HG03342 (cell line): Measurements from ENCODE around the gene GARNL3.

Experiments used
- ATAC-seq: cut with Tn5 transposase; IDR thresholded peaks from one replicate; pipeline ENCODE4 v1.9.1; 2021; ENCODE audit warnings: mild to moderate bottlenecking, moderate library complexity; ENCODE audit not compliant: unreplicated experiment

Gene GARNL3

GRCh38 chr9:127233989-127234388, 30.6 kb upstream of the GARNL3 start:
- no peak for ATAC-seq

- no peak for ATAC-seq
Observed at GRCh38 chr9:127237801-127238200, 26.8 kb upstream of the GARNL3 start.

DNA sequence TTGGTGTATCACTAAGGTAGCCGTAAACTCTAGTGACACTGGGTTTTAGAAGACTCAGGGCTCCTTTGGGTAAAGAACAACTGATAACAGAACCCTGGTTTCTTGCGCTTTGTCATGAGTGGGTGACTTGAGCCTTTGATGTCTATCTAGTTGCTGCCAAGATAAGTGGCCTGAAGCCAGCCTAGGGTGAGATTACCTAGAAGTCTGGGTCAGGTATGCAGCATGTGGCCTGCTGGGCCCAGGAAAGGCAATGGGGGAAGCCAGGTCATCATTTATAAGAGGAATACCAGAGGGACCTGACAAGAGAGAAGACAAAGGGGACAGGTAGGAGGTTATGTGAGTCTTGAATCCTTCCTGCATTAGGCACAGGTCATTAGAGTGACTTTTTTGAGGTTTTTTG, 23.2 kb upstream of the GARNL3 start:
- no peak for ATAC-seq

- ATAC-seq, result peak; percentile 99
Observed at GRCh38 chr9:127244609-127245601, 19.7 kb upstream of the GARNL3 start.

DNA sequence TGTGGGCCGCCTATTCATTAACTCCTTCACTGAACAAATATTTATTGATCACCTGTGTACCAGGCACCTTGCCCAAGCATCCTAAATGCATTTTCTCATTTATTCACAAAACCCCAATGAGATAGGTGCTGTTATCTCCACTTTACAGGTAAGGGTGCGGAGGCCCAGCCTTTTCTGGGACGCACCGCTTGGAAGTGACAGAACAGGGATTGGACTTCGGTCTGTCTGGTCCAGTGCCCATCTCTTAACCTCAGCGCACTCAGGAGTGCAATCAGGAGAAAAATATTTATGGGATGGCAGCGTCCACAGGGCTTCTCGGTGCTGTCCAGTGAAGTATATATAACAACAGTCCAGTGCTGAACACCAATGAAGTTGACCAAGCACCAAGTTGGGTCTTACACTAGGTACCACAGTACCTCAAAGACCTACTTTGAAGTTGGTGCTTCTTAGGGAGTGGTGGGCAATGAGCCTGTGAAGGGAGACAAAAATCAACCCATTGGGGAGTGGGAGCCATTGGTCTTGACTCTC, 18.9 kb upstream of the GARNL3 start:
- ATAC-seq, result no peak

DNA sequence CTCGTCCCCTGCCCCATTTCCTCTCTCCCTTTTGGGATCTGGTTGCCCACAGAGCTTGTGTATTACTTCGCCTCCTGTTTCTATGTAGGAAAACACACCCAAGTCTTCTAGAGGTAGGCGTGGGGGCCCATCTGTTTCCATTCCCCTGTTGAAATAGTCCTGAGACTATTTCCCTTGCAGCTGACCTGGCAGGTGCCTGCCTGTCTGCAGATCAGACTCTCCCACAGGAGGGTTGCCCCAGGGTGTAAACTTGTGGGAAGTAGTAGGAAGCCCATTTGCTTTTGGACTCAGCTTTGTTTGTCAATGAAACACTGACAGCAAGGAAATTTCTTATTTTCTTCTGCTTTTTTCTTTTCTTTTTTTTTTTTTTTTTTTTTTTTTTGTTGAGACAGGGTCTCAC, 16.3 kb upstream of the GARNL3 start:
- ATAC-seq, result no peak

GRCh38 chr9:127249877-127250276, 14.7 kb upstream of the GARNL3 start:
- no peak for ATAC-seq

GRCh38 chr9:127250896-127251391, 13.6 kb upstream of the GARNL3 start:
- ATAC-seq, result no peak

DNA sequence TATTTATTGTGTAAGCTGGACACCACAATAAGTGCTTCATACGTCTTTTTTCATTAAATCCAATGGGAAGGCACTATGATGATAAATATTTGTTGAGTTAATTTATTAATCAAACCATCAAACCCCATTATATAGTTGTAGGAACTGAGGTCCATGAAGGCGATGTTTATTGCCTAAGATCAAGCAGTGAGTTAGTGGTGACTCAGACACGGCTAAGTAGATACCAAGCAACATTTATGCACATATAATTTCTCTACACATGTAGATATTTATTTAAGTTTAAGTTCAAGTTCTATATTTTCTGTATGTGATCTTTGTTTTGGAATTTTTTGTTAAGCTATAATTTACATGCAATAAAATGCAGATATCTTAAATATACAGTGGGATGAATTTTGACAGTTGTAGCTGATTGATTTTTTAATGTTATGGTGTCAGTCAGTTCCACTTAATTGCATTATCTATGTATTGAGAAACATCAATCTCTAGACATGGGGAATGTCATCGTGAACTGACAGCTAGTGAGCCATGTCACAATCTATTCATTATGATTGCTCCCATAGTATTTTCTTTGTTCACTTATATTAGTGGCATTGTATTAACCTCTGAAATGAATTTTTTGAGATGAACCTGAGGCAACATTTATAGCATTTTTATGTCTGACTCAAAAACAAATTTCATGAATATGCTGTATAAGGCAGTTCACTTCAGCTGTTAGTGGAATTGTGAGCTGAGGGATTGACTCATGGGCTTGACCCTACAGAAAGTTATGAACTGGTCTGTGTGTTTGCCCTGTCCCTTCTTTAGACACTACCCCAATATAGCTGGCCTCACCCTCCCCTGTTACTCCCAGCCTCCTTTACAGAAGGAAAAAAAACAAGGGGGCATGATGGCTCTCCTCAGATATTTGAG, 11.9 kb upstream of the GARNL3 start:
- ATAC-seq, result no peak

DNA sequence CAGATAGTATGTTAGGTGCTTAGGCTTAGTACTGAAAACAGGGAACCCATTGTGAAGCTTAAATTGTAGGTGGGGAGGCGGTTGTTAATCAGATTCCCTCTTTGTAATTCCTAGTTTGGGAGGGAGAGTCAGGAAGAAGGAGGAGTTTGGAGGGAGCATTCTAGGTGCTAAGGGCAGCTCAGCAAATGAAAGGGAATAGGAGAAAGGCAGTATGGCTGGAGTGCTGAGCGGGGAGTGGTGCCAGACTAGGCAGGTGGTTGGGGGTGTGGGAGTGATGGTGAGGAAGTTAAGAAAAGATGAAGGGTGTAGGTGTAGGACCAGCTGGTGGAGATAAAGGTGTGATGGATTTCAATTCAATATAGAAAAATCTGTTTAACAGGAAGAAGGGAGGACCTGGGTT, 11.1 kb upstream of the GARNL3 start:
- ATAC-seq, result no peak

- no peak for ATAC-seq
Observed at GRCh38 chr9:127255692-127256091, 8.9 kb upstream of the GARNL3 start.

DNA sequence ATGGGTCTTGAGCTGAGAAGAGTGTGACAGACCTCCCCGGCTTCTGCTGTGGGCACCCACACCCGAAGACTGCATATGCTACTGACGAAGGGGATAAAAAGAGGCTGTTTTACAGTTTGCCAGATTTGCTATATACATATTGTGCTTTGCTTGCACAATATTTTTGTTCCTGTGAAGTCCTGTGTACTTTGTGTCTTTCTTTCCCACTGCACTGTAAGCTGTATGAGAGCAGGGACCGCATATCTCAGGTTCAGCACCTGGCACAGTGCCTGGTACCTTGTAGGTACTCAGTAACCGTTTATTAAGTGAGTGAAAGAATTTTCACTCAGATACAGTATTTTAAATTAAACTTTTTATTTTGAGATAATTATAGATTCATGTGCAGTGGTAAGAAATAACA, 8.2 kb upstream of the GARNL3 start:
- no peak for ATAC-seq

DNA sequence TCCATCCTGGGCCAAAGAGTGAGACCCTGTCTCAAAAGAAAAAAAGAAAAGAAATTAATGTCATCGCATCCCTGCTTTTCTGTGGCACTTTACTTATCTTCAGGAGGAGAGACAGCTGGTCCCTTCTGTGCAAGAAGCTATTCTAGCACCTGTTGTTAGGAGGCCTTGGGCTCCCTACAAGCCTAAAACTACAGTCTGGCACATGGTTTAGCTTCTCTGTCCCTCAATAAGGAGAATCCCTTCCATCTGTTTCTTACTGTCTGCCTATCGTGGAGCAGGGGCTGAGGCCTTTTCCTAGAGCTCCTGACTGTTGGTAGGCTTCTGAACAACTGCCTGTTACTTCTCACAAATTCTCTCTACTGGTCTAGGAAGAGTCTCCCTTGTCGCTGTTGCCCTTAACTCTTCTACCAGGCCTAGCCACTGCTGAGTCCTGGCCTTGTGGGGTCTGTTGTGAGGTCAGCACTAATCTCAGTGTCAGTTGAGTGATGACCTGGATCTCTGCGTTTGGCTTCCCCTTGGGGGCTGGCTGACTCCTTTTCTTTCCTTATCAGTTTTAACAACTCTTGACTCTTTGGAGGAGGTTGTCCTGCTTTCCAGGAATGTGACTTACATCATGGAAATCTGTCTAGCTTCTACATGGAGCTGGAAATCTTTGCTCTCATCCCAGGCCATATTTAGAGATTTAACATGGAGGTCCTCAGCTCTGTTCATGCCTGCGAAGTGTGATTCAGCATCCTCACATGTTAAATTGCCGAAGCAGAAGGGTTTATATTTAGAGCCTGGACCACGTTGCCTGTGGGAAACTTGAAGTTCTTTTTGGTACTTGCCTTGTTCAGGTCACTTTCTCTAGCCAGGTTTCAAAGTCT, 5.7 kb upstream of the GARNL3 start:
- no peak for ATAC-seq

GRCh38 chr9:127262602-127263001, 2.0 kb upstream of the GARNL3 start:
- no peak for ATAC-seq

DNA sequence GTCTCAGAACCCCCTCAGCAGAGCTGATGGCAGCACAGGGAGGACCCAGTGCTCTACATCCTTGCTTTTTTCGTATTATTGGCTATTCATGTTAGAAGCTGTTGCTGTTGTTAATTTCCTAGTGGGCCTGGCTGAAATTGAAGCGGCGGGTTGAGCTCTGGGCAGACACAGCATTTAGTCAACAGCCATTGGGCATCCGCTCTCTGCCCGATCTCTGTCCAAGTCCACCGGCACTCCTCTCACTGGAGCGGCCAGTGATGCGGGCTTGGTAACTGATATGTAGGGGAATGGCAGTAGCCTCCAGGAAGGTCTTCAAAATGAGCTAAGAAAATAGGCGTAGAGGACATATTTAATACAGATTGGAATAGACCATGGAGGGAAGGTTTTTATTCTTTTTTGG, 1.3 kb upstream of the GARNL3 start:
- ATAC-seq, result no peak

DNA sequence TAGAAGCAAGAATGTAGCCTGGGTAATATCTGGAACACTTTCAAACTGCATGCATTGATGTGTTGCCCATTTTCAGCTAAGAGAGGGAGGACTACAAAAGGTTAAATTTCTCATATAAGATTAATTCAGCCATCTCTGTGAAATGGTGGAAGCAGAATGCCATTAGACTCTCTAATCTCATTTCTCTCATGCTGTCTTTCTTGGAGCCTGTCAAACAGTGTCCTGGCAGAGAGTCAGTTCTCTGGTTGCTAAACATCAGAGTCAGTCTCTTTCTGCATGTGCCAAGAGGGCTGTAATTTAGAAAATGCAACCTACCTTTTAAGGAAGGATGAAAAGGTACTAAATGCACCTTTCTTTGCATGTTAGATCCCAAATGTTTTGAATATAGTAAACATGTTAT, 910 bp upstream of the GARNL3 start:
- ATAC-seq, result no peak

DNA sequence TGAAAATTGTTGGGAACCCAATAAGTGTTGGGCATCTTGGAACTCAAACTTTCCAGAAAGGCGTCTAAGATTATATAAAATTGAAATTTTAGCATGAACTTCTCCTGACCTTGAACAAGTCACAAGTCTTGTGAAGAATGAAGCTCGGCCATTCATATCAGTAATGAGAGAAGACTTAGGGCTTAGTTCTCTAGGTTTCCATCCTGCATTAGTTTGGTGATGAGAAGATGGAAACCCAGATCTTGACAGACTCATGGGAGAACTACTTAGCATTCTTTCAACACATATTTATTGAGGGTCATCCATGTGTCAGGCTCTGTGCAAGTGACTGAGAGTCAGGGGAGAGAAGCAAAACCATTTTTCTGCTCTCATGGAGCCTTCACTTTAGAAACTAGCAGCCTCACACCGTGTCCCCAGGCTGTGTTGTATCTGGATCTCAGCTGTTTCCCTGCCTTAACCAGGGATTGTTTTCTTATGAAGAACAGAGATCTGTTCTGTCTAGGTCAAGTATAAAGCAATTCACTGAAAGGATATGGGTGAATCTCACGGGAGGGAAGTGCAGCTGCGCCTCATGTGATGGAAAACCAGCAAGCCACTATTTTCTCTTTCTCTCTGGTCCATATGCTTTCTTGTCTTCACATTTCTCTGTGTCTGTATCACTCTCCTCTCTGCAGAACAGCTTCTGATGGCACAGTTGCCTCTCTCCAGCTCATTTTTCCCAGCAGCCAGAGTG, 3.4 kb downstream of the GARNL3 start:
- no peak for ATAC-seq

- no peak for ATAC-seq
Observed at GRCh38 chr9:127269449-127269848, 4.9 kb downstream of the GARNL3 start.

DNA sequence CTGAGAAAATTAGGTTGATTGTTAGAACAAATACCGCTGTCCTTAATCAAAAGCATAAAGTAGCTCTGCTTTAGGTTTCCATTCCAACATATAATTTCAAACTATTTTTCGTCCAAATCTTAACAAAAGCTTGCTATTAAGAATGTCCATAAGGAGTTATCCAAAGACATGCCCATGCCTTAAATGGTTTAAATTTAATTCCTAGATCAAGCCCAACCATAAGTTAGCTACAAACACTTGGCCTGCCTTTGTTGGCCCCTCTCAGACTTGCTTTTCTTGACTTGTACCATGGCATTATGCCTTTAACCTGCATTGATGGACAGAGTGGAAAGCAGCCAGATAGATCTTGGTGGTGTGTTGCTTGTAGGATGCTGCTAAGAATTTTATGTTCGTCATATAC, 8.8 kb downstream of the GARNL3 start:
- ATAC-seq, result no peak

DNA sequence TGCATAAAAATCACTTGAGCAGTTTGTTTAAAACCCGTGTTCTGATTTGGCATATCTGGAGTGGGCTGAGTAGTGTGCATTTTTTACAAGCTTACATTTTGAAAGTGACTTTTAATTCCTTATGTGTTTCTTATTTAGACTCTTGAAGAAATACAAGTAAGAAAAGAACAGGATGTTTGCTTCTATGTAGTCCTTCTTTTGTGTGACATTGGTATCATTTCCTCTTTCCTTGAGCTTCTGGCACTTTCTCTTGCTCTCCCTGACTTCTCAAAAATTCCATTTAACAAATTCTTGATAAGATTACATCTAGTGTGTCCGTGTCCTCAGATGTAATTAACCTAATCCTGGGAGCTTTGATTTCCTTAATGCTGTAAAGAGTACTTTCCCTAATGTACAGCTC, 12.5 kb downstream of the GARNL3 start:
- no peak for ATAC-seq
